H1 (cell line): ENCODE measurements around the gene SLC1A2. TPM values are rescaled to one million over a fixed set of nuclear protein-coding genes. Genes with fewer than 3 reads are reported as not detected.

ENCODE experiments used
- EP300 ChIP-seq, 2 experiments: IDR thresholded peaks; 1 replicate in 1 of 2; 2 replicates in 1 of 2; pipeline ENCODE4 v1.6.1; 2011 to 2012; ENCODE audit warnings: low read depth in 2 of 2, low read length in 2 of 2, mild to moderate bottlenecking in 2 of 2, borderline replicate concordance in 1 of 2, inconsistent platforms in 1 of 2, moderate library complexity in 1 of 2
- polyA plus RNA-seq, 7 experiments: library from polyadenylated mRNA; depleted of rRNA in 3 of 7; stranded (reverse) in 5 of 7; unstranded in 2 of 7; fragments of >200 nt in 5 of 7; fragments of 200-250 nt in 2 of 7; gene quantifications; 1 replicate in 5 of 7; 2 replicates in 1 of 7; 4 replicates in 1 of 7; pipeline versions ENCODE4 v1.2.1 to v1.2.3, GENCODE V29; 2011 to 2013; ENCODE audit warnings: missing spikeins in 2 of 7, mixed read lengths in 2 of 7
- total RNA-seq: library from RNA; stranded (reverse); fragmentation: NEBNext Ultra II Directional; extraction: Animal tissue kit (Norgen Biotek cat#: 25700); gene quantifications from 2 replicates; pipeline ENCODE4 v1.2.1, GENCODE V29; 2021

The SLC1A2 gene
- total and polyA plus RNA-seq, 2 of the 8 experiments (the other 6 are each of a cell fraction or from before 2014, with no cell fraction given), result 0.57 to 1.2 TPM

GRCh38 chr11:35338921-35339320 lies 80.4 kb downstream of the SLC1A2 start (continued):
- TF ChIP-seq EP300 (IDR thresholded peaks at IDR 0.05; ENCODE audit: borderline replicate concordance in 1 of 2, low read depth in 2 of 2, low read length in 2 of 2), result no peak
